8988T (cell line): Measurements from ENCODE around the gene TUBB1.
"Not testable (repeated sequence)": the region's sequence is repeated elsewhere in the genome, so short reads cannot be mapped to it uniquely, and the experiment has no call there.

Experiments used
- DNase-seq: peaks from one replicate; pipeline ENCODE4 v3.0.0; 2011

The TUBB1 gene

DNA sequence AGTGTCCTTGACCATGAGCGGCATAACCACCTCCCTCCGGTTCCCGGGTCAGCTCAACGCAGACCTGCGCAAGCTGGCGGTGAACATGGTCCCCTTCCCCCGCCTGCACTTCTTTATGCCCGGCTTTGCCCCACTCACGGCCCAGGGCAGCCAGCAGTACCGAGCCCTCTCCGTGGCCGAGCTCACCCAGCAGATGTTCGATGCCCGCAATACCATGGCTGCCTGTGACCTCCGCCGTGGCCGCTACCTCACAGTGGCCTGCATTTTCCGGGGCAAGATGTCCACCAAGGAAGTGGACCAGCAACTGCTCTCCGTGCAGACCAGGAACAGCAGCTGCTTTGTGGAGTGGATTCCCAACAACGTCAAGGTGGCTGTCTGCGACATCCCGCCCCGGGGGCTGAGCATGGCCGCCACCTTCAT is 4.9 kb downstream of the TUBB1 start:
- no peak for DNase-seq

DNA sequence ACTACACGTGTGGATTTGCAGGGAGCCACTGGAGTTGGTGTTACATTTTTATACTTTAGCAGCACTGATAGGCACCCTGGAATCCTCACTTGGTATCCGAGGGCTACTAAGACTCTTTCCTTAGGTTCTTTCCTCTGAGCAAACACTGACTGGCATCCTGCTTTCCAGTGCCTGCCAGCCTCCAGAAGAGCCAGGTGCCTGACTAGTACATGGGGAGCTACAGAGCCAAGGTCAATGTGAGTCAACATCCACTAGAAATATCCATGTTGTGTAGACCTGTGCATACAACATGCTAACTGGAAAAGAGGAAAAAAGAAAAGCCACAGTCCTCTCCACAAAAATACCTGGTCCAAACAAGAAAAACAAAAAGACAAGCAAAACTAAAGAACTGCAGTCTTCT is 5.9 kb downstream of the TUBB1 start:
- no peak for DNase-seq

DNA sequence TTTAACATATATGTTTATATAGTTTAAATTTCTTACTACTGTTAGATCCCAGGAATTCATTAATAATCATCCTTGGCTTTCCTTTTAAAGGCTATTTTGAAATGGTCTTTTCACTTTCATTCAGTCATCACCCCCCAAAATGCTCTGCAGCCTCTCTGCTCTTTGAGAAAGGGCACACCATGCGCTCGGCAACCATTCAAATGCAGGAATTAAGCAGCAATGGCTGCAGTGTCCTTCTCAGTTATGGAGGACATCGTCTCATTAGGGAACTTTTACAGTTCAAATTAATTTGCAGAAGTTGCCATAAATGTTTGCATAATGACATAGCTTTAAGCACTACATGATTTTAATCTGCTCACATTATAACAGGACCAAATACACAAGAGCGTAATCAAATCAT is 6.3 kb downstream of the TUBB1 start:
- DNase-seq: no peak

DNA sequence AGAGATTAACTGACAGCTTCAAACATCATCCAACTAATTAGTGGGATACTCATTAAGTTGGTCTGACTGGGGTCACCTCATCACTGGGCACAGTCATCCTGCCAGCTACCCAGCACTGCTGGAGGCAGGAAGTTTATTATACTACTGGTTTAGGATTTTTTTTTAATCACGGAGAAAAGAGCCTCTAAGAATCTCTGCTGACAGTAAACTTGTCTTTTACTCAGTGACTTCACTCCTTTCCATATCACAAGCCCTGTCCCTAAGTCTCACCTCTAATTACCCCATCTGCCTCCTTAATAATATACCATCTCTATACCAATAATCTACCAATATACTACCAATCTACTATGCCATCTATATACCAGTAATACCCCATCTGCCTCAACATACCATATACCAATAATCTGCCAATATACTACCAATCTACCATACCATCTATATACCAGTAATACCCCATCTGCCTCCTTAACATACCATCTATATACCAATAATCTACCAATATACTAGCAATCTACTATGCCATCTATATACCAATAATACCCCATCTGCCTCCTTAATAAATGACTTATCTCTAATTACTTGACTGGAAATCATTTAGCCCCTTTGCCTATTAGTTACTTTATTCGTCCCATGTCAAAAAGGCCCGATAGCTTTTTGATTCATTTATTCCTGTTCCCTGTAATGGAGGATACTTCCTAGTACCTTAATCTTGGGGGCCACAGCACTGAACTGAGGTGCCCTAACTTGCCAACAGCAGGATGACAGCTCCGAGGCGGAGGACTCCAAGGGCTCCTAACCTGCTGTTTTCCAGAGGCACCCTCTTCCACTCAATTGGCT is 7.9 kb downstream of the TUBB1 start:
- DNase-seq: no peak

DNA sequence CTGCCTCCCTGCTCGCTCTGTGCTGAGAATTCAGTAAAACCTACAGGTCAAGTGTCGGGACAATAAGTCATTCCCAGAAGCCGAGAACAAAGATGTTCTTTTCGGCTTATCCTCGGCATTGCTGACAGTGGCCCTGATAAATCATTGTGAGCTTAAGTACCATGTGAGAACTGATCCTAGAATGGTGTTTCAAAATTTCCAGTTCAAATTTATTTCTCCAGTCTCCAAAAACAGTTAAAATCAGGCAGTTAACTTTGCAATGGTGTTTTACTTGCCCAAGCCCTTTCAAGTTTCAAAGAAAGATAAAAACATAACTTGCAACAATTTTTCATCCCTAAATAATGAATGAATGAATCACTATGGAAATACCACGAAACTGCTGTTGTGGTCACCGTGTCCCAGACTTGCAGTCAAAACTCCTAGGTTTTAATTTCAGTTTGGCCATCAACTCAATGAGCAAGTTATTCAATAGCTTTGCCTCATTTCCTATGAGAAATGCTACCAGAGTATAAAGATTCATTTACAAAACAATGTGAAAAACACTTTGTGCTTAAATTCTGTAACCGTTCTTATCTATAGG is 8.6 kb downstream of the TUBB1 start:
- DNase-seq: no peak

DNA sequence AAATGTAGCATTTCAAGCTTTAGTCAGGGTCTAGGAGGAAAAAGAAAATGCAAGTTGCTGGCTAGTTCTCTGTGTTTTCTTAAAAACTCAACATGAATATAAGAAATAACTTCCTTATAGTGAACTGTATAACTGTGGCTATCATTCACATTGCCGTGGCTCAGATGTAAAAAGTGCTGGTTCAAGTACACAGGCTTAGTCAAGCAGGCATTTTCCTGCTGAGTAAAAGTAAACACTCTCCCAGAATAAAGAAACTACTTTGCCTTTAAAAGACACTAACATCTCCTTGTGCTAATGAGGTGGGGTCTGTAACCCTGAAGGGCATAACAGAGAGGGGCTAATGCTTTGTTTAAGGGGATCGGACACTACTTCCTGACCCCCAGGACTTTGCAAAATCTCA is 9.6 kb downstream of the TUBB1 start:
- DNase-seq: no peak

GRCh38 chr20:59030911-59031563 is 11.8 kb downstream of the TUBB1 start:
- no peak for DNase-seq

GRCh38 chr20:59031564-59032022 is 12.4 kb downstream of the TUBB1 start:
- DNase-seq: no peak

DNA sequence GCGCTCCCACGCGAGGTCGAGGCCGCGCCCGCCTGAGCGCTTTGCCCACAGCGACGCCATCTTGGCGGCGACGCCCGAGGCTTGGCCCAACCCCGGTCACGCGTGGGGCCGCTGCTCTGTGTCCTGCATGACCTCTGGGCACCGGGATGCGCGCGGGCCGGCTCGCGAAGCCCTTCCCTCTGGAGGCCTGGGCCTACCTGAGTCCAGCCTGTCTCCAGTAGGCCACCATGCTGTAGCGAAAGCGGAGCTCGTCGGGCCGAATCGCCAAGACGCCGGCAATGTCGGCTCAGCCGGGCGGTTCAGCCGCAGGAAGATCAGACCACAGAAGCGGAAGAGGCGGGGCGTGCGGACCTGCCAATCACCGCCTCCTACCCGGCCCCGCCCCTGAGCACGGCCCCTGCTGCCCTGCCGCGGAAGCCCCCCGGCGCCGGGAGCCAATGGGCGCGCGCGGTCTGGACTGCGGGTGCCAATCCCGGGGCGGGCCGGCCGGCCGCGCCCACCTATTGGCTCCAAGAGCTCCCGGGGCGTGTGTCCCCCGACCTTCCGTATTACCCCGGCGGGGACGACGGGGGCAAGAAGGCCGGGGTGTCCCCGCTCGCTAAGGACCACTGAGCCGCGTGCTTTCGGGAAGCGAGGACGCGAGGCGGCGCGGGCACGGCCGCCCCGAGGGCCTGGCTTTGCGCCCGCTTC is 12.9 kb downstream of the TUBB1 start, which contains the start of gene ATP5F1E:
Gene ATP5F1E, minus strand, starts transcription at position 313 of the 690 bp plus-strand sequence. Its CDS starts 84 bp downstream, at position 229.
- DNase-seq: peak; percentile 81

GRCh38 chr20:59032713-59033059 is 13.5 kb downstream of the TUBB1 start:
- no peak for DNase-seq

DNA sequence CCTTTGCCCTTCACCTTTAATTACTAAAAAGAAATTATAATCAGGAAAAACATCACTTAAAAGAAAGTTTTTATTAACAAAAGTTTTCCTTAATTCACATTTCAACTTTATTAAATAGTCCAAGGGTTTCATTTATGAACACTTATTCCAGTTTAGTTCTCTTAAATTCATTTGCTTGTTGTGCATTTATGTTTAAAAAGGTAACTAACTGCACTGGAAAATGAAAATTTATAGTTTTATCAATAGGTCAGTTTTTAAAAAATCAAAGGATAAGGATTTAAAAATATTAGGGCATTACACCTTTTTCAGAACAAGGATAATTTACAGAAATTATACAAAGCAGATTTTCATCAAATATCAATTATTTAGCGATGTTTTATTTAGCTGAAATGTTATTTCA is 13.9 kb downstream of the TUBB1 start:
- no peak for DNase-seq

DNA sequence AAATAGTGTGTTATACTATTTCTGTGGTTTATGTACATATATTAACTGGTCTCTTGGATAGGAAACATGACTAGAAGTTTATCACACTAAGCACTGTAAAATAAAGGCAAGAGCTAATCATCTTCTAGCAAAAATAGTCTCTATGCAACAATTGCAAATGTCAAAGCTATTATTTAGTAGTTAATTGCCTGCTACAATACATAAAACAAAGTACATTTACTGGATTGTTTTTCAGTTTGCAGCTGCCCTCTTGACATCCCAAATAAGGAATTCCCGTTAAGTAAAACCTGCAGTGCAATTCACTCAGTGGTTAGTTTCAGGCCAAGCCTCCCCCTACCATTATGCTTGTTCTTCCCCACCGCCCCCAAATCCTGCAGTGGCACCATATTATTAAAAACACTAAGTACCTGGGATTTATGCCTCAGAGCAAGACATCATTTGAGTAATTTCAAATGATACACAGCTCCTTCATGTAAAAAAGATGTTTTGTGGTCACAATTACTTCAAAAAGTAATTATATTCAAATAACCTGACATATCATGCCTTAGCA is 14.5 kb downstream of the TUBB1 start:
- DNase-seq: no peak

DNA sequence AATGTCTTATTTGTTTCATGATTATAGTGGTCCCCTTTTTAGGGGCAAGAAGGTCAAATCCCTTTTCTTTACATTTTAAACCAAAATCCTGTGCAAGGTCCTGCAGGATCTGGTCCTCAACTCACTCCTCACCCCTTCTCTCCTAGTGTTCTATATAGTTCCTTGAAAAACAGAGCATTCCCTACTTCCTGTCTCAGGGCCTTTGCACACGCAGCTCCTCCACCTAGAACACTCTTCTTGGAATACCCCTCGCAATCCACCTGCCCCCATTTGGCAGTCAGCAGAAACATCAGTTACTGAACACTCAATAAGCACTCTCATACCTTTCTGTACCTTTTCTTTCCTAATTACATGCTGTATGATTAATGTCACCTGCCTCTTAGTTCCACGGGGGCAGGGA is 16.2 kb downstream of the TUBB1 start:
- DNase-seq: no peak

DNA sequence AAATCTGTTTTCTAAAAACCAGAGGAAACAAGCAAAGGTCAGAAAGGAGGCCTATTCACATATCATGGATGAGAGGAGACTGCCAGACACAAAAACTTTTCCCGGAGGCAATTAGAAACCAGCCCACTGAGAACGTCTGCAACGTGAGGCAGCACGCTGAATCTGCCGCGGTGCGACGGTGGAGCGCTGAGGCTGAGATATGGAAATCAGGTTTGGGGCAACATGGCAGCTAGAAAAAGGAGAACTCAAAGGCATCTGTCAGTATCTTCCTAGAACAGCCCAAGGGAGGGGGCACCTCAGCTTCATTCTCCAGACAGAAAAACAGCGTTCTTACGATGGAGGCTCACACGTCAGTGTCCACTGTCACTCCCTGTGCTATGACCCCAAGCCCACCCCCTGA is 18.2 kb downstream of the TUBB1 start:
- DNase-seq: no peak

DNA sequence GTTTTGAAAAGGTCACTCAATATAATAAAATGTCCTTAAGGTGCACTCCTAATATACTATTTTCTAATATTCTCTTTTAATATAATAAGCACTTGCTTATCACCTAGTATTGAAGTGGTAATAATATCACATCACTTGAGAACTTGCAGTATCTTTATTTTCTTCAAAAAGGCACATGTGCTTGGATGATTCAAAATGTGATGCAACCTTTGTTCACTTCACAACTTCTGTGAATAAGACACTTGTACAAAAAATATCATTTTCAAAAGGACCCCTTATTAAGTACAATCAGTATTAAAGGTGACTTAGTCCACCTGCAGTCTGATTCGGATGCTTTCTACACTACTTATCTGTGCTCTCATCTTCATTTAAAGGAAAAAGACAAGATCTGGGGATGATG is 20.0 kb downstream of the TUBB1 start:
- DNase-seq: no peak

DNA sequence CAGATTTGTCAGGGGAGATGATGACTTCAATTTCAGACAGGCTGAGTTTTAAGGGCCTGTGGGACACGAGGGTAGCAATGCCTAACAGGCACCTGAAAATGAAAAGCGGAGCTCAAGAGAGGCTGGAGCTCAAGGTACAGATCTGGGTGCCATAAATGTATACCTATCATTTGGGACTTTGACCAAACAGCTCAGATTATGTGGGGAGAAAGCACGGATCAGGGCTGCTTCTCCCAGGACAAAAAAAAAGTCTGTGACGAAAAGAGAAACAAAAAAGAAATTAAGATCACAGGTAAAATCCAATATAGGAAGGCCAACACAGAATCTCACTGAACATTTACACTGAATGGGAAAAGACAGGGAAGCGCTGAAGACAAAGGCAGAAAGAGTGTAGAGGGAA is 21.4 kb downstream of the TUBB1 start:
- DNase-seq: no peak

GRCh38 chr20:59041487-59041886 is 22.3 kb downstream of the TUBB1 start:
- DNase-seq: not testable (repeated sequence)

DNA sequence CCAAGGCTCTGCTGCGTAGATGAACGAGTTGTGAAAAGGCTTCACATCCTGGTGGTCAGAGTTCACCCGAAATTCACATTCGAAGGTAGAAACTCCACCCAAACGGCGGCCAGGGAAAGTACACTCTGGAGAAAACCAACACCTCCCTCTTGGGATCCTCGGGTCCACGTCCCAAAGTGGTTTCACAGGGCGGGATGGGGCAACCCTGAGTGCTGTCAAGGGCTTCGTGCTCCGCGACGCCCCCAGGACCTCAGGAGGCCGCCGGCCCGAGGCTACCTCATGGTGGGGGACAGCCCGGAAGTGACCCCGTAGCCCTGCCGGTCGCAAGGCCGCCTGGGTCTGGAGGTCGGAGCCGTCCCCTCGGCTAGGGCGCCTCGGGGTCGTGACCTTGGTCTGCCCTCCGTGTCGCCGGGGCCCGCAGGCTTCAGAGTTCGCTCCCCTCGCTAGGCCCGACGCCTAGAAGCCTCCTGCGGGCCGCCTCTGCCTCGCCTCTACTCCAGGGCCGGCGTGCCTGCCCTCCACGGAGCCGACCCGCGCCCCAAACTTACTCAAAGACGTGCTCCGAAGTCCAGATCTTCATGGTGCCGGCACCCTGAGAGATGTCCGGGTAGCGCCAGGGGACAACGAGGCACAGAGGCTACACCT is 23.0 kb downstream of the TUBB1 start, which contains the start of gene PRELID3B:
Gene PRELID3B, minus strand, starts transcription at position 636 of the 645 bp plus-strand sequence. Its CDS starts 56 bp downstream, at position 580.
- DNase-seq: peak; percentile 40

DNA sequence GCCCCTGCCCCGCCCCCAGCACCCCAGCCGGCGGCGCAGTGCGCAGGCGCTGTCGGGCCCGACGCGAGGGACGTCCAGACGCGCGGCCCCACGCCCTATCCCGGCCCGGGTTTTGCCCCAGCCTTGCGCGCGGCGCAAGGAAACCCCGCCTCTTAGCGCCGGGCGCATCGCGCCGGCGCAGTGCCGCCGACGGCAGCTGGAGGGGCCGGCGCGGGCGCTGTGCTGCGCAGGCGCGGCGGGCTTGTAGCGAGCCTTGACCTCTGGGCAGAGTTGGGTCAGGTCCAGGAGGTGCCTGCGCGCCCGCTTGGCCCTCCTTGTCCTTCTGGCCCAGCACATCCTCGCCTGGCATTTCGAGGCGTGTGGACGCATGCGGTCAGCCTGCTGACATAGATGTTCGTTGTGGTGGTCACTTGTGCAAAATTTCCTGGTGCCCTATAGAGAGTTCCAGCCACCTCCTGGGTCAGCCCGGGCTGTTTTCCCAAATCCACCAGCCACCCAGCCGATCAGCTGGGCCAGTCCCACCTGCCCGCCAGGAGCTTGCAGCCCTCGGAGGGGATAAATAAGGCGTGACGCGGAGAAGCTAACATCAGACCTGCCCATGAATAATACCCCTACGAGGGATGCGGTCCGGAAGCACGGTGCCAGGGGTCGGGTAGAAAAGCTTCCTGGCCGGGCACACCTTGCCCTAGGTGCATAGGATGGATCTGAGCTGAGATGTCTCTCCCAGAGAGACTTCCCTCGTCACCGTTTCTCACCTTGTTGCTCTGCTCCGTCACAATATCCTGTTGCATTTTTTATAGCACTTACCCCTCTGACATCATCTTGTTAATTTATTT is 23.8 kb downstream of the TUBB1 start:
- peak; percentile 97 for DNase-seq

DNA sequence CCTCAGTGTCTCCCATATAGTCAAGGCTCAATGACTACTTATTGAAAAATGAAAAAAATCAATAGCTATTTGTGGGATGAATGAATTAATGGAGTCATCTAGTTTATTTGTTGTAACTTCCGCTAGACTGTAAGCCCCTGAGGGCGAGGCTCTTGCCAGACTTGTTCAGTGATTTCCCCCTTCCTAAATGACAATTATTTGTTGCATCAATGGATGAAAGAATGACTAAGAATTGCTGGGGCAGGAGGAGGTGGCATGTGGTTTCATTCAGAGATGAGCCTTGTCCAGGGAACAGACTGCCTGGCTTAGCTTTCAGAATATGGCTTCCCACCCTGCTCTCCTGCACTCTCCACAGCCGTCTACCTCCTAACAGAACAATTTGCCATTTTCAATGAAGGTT is 24.5 kb downstream of the TUBB1 start:
- DNase-seq: no peak

- no peak for DNase-seq
Measured at GRCh38 chr20:59044295-59044694, 25.1 kb downstream of the TUBB1 start.
